RKO (cell line): ENCODE data around the gene COX6B1.
"Not testable (repeated sequence)": the region's sequence is repeated elsewhere in the genome, so short reads cannot be mapped to it uniquely, and the experiment has no call there.

Experiments used
- DNase-seq: peaks from one replicate; pipeline ENCODE4 v3.0.0-alpha.2; 2016; ENCODE audit warnings: low spot score

Gene COX6B1

DNA sequence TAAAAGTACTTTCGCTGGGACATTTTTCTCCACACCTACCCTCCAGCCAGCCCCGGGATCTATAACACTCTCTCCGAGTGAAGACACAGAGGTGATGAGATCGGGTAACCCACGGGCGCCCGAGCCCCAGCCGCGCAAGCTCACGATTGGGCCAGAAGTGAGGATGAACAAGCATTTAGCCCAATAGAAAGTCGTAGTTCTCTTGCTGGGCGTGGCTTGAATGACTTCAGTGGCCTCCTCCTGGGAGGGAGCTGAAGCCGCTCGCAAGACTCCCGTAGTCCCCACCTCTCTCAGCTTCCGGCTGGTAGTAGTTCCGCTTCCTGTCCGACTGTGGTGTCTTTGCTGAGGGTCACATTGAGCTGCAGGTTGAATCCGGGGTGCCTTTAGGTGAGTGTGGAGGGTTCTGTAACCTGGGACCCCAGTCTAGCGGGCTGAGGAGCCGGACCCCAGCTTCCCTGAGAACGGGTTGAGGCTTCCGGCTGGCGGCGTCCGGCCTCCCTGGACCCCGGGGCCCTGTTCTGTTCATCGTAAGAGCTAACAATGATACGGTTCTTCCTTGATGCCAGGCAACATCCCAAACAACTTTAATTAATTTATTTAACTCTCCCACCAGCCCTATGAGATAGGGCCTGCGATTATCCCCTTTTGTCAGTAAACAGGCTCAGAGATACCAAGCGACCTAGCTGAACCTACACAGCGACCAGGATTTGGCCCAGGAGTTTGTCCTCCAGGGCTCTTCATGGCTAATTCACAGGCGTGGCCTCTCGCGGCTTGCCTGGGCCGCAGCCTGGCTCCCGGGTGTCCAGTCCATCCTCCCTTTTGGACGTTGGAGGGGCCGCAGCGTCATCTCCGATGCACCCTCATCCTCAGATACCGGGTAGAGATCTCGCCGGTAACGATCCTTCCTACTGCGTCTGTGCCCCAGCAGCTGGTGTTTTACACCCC is at the start of gene COX6B1:
TSS of gene COX6B1 (plus strand) at position 307 of the 945 bp plus-strand sequence. CDS start 2,921 bp downstream, outside the sequence.
- peak; percentile 99 for DNase-seq

DNA sequence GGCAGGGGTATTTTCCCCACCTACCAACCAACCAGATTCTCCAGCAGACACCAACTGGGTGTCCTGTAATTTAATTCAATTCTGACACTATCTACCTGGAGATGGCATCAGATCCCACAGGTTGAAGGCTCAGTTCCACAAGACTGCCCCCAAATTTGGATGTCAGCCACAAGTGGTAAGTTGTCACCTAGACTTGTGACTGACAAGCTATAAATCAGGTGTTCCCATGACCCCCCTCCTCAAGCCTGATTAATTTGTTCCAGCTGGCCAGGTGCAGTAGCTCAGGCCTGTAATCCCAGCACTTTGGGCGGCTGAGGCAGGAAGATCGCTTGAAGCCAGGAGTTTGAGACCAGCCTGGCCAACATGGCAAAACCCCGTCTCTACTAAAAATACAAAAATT is 46.2 kb upstream of the COX6B1 start:
- DNase-seq, result no peak

DNA sequence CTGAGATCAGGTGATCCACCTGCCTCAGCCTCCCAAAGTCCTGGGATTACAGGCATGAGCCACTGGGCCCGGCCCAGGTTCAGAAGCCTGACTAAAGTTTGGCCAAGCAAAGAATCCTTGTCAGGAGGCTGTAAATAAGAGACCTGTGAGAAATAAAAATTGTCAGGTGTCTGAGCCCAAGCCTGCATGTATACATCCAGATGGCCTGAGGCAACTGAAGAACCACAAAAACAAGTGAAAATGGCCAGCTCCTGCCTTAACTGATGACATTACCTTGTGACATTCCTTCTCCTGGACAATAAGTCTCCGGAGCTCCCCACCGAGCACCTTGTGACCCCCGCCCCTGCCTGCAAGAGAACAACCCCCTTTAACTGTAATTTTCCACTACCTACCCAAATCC is 43.7 kb upstream of the COX6B1 start:
- not testable (repeated sequence) for DNase-seq

DNA sequence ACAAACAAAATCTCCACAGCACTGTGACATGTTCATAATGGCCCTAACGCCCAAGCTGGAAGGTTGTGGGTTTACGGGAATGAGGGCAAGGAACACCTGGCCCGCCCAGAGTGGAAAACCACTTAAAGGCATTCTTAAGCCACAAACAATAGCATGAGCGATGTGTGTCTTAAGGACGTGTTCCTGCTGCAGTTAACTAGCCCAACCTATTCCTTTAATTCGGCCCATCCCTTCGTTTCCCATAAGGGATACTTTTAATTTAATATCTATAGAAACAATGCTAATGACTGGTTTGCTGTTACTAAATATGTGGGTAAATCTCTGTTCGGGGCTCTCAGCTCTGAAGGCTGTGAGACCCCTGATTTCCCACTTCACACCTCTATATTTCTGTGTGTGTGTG is 41.0 kb upstream of the COX6B1 start:
- not testable (repeated sequence) for DNase-seq

GRCh38 chr19:35607661-35608060 is 40.5 kb upstream of the COX6B1 start:
- DNase-seq, result no peak

- no peak for DNase-seq
Observed at GRCh38 chr19:35608251-35608650, 39.9 kb upstream of the COX6B1 start.

GRCh38 chr19:35609851-35610353 is 38.2 kb upstream of the COX6B1 start:
- no peak for DNase-seq

DNA sequence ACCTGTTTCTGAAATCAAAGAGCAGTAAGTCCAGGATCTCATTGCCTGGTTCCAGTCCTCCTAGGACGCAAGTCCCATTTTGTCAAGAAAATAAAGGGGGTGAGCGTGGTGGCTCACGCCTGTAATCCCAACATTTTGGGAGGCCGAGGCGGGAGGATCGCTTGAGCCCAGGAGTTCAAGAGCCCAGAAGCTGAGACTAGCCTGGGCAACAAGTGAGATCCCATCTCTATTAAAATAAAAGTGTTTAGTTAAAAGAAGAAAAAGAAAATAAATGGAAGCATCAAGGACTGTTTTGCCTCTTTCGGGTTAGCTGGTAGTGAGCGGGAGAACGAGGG is 35.9 kb upstream of the COX6B1 start:
- DNase-seq, result no peak

DNA sequence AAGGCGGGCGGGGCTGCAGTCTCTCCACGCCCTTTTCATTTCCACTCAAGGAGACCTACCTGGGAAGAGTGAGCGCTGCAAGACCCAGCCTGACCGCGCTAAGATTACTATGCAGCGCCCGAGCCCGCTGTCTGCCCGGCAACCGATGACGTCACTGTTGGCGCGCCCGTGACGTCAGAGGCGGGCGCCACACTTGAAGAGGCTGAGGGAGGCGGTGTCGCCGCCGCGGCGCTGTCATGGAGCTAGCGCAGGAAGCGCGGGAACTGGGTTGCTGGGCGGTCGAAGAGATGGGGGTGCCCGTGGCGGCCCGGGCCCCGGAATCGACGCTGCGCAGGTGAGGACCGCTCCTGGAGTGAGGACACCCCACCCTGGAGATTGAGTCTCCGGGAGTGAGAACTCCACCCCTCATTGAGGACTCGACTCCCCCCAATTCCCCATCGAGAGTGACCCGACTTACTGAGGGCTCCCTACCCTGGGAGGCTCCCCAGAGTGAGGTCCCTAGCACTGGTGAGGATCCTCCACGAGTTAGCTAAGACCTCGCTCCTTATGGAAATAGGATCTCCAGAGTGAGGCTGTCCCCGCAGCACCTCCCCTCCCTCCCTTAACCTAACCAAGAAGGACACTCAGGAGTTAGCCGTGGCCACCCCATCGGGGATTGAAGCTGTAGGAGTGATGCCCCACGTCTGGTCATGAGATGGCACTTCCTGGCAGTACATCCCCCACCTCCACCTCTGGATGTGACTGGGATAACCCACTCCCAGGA is 35.4 kb upstream of the COX6B1 start, which contains the start of gene HAUS5:
TSS of gene HAUS5 (plus strand) at position 177 of the 763 bp plus-strand sequence. CDS start at position 237, 60 bp downstream.
- peak; percentile 94 for DNase-seq

GRCh38 chr19:35613574-35613973 is 34.5 kb upstream of the COX6B1 start:
- no peak for DNase-seq

DNA sequence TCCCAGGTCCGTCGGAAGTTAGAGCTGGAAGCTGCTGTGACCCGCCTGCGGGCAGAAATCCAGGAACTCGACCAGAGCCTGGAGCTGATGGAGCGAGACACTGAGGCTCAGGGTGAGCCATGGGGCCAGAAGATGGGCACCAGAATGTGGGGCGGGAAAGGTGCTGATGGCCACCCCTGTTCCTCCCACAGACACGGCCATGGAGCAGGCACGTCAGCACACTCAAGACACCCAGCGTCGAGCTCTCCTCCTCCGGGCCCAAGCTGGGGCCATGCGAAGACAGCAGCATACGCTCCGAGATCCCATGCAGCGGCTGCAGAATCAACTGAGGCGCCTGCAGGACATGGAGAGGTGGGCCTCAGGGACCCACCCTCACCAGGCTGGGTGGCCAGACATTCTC is 33.1 kb upstream of the COX6B1 start:
- no peak for DNase-seq

DNA sequence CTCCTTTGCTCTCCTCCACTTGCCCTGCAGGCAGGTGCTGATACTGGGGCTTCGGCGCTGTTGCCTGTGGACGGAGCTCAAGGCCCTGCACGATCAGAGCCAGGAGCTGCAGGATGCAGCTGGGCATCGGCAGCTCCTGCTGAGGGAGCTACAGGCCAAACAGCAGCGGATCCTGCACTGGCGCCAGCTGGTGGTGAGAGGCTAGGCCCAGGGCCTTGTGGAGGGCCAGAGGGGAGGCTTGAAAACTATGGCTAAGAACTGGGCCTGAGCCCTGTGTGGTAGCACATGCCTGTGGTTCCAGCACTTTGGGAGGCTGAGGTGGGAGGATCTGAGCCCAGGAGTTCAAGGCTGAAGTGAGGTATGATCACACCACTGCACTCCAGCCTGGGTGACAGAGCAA is 29.3 kb upstream of the COX6B1 start:
- DNase-seq, result no peak

GRCh38 chr19:35619290-35619923 is 28.7 kb upstream of the COX6B1 start:
- DNase-seq, result no peak

DNA sequence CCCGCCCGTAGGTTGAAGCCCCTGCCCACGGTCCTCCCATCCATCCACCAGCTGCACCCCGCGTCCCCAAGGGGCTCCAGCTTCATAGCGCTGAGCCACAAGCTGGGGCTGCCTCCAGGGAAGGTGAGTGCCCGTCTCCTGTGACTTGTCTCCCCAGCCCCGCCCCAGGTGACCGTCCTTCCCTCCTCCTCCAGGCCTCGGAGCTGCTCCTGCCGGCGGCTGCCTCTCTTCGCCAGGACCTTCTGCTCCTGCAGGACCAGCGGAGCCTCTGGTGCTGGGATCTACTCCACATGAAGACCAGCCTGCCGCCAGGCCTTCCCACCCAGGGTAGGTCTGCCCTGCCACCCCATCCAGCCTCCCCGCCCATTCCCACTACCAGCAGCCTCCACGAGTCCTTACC is 28.1 kb upstream of the COX6B1 start:
- DNase-seq, result no peak

DNA sequence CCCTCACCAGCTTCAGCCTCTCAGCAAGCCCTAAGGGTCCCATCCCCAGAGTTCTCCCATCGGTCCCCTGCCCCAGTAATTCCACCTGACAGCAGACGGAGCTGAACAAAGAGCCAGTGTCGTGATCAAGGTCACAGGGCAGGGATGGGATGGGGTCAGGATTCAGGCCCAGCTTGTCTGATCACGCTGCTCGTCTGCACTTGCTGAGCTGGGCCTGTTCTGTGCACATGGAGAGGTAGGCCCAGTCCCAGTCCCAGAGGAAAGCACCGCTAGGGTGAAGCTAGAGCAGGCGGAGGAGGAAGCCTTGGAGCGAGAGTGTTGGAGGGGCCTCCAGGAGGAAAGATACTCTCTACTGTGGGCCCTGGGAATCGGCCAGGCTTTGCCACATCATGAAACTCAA is 26.4 kb upstream of the COX6B1 start:
- no peak for DNase-seq

- DNase-seq, result no peak
Observed at GRCh38 chr19:35622750-35623149, 25.4 kb upstream of the COX6B1 start.

DNA sequence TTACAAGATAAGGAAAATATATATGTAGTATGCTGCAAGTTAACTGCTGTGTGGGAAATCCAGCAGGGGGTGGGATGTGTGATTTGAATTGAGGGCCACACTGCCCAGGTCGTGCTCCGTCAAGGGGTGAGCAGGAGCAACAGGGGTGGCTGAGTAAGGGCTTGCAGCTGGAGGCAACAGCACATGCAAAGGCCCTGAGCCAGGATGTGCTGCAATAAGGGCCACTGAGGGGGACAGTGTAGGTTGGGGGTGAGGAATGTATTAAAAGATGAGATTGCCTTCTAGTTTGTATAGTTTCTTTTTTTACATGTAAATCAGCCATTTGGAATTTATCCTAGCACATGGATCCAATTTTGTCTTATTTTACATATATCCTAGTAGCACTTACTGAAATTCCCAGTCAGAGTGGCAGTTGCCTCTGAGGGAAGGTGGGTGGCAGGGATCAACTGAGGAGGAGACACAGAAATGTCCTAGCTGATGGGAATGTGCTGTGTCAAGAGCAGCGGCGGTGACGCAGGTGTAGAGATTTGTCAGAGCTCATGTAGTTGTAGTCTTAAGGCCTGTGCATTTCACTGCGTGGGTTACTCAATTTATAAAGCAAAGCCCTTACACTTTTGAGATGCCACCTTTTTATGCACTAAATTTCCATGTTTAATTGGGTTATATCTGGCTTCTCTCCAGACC is 24.7 kb upstream of the COX6B1 start:
- DNase-seq, result no peak

GRCh38 chr19:35628264-35628564 is 19.9 kb upstream of the COX6B1 start:
- DNase-seq, result no peak

DNA sequence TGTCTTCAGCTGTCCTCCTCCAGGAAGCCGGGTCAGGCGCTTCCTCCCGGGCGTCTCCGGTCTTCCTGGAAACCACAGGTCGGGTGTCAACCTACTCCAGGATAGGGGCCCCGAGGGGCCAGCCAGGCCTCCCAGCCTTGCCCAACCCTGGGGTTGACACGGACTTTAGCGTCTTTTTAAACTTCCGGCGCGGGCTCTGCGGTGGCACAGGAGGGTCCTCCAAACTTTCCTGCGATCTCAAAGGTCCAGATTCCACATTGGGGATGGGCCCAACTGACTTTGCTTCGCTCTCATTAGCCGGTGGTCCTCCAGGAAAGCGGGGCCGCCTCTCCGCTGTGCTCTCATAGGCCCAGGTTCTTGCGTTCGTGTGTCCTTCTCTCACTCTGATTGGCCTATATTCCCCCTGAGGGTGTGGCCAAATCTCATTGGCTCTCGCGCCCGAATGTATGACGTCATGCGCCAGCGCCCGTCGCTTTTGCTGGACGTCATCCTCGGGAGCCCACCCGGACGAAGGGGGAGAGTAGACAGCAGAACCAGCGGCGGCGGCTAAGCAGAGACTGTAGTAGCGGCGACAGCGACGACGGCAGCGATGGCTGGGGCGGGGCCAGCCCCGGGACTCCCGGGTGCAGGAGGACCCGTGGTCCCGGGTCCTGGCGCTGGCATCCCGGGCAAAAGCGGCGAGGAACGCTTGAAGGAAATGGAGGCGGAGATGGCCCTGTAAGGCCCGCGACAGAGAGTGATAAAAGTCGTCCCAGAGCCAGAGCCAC is 19.4 kb upstream of the COX6B1 start, which contains the start of gene RBM42:
TSS of gene RBM42 (plus strand) at position 472 of the 767 bp plus-strand sequence. CDS start at position 590, 118 bp downstream.
- DNase-seq, result peak; percentile 99

DNA sequence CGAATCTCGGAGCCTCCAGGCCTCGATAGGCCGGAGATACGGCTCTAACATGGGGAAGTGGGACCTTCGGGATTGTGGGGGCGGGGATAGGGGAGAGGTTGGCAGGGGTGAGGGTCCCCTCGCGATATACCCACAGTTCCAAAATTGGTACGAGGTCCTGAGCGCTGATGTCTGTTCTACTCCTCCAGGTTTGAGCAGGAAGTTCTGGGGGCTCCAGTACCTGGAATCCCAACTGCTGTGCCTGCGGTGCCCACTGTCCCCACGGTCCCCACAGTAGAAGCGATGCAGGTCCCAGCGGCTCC is 18.8 kb upstream of the COX6B1 start:
- DNase-seq, result no peak

GRCh38 chr19:35633727-35634440 is 14.2 kb upstream of the COX6B1 start:
- no peak for DNase-seq
